ENCODE results near the gene CYTH3.

GRCh38 chr7:6169805-6170520, 102.5 kb downstream of the CYTH3 start:
- TF ChIP-seq POLR2A (IDR thresholded peaks at IDR 0.05) (no peak), CTCF (IDR thresholded peaks at IDR 0.05) (no peak), EP300 (IDR thresholded peaks at IDR 0.05) (no peak)

Measured in ovary (tissue), 3 donors.